Stimulated activated effector memory CD8-positive, alpha-beta T cell treated with anti-CD3 and anti-CD28 coated beads, Interleukin-12 subunit alpha, Interleukin-12 subunit beta, amount 100 ng/mL, for 72 hours (primary cell): ENCODE data around the gene LEFTY1.
A peak's percentile ranks its signal among the peaks of the same experiment; 100 is the strongest.
"Not testable (repeated sequence)": the region's sequence is repeated elsewhere in the genome, so short reads cannot be mapped to it uniquely, and the experiment has no call there.

Source experiments
- ATAC-seq: fragments of 150-1000 bp; cut with Tn5 transposase; 2 replicates; pipeline ENCODE4 v1.10.0; 2021
- DNase-seq, 2 donors: peaks; one replicate each; pipeline ENCODE4 v3.0.0; 2021 to 2022; ENCODE audit warnings: low spot score in 2 of 2
- H3K27ac Mint-ChIP-seq: one replicate; pipeline ENCODE4 v1.8.0; 2022; ENCODE audit warnings: mild to moderate bottlenecking, mixed read lengths
- H3K36me3 Mint-ChIP-seq: one replicate; pipeline ENCODE4 v1.8.0; 2022; ENCODE audit warnings: mild to moderate bottlenecking, mixed read lengths
- H3K4me1 Mint-ChIP-seq: one replicate; pipeline ENCODE4 v1.8.0; 2022; ENCODE audit warnings: mixed read lengths
- H3K4me3 Mint-ChIP-seq: one replicate; pipeline ENCODE4 v1.8.0; 2022; ENCODE audit warnings: mild to moderate bottlenecking, mixed read lengths
- H3K9me3 Mint-ChIP-seq: one replicate; pipeline ENCODE4 v1.8.0; 2022; ENCODE audit warnings: mixed read lengths

Gene LEFTY1

GRCh38 chr1:225899044-225899925, 10.3 kb upstream of the LEFTY1 start:
- H3K27ac Mint-ChIP-seq = peak overlapping the region; percentile 87
- H3K9me3 Mint-ChIP-seq = no peaks in the 10 kb centered on the region
- no peak for DNase-seq
- H3K36me3 Mint-ChIP-seq = peaks cover 13% of the 10 kb centered on the region
- ATAC-seq = no peak
- H3K4me3 Mint-ChIP-seq = peak overlapping the region; percentile 10
- H3K4me1 Mint-ChIP-seq = peaks cover 43% of the 10 kb centered on the region

- Mint-ChIP-seq H3K27ac (peak overlapping the region; percentile 87), H3K36me3 (peaks cover 13% of the 10 kb centered on the region), H3K9me3 (no peaks in the 10 kb centered on the region), H3K4me1 (peaks cover 43% of the 10 kb centered on the region), H3K4me3 (peak overlapping the region; percentile 59)
- no peak for DNase-seq
- ATAC-seq = no peak
Observed at GRCh38 chr1:225897595-225898514, 8.9 kb upstream of the LEFTY1 start.

GRCh38 chr1:225896937-225897549, 8.1 kb upstream of the LEFTY1 start:
- ATAC-seq (peak; percentile 100), DNase-seq (peak; percentile 54 to 81)
- Mint-ChIP-seq H3K36me3 (peaks cover 13% of the 10 kb centered on the region), H3K27ac (peak overlapping the region; percentile 87), H3K4me1 (peaks cover 43% of the 10 kb centered on the region), H3K9me3 (no peaks in the 10 kb centered on the region), H3K4me3 (peak overlapping the region; percentile 59)

GRCh38 chr1:225896494-225896893, 7.5 kb upstream of the LEFTY1 start:
- H3K4me3 Mint-ChIP-seq = peak overlapping the region; percentile 59
- ATAC-seq (no peak), DNase-seq (no peak)
- H3K27ac Mint-ChIP-seq = peak overlapping the region; percentile 87
- H3K4me1 Mint-ChIP-seq = peaks cover 43% of the 10 kb centered on the region
- H3K36me3 Mint-ChIP-seq = peaks cover 13% of the 10 kb centered on the region
- no peaks in the 10 kb centered on the region for H3K9me3 Mint-ChIP-seq

GRCh38 chr1:225892307-225892706, 3.4 kb upstream of the LEFTY1 start:
- DNase-seq (no peak), ATAC-seq (no peak)
- Mint-ChIP-seq H3K36me3 (peaks cover 9% of the 10 kb centered on the region), H3K9me3 (no peaks in the 10 kb centered on the region), H3K4me3 (no peak overlapping the region), H3K4me1 (peaks cover 15% of the 10 kb centered on the region), H3K27ac (no peak overlapping the region)

- no peak for ATAC-seq
- Mint-ChIP-seq H3K4me1 (peaks cover 6% of the 10 kb centered on the region), H3K4me3 (no peak overlapping the region), H3K27ac (no peak overlapping the region), H3K9me3 (no peaks in the 10 kb centered on the region), H3K36me3 (peaks cover 1% of the 10 kb centered on the region)
- no peak for DNase-seq
Observed at GRCh38 chr1:225891229-225891972, 2.5 kb upstream of the LEFTY1 start.

- no peak for ATAC-seq
- DNase-seq = no peak
- Mint-ChIP-seq H3K27ac (peak overlapping the region; percentile 52), H3K4me3 (no peak overlapping the region), H3K4me1 (no peaks in the 10 kb centered on the region), H3K9me3 (no peaks in the 10 kb centered on the region), H3K36me3 (no peaks in the 10 kb centered on the region)
Observed at GRCh38 chr1:225890346-225891228, 1.6 kb upstream of the LEFTY1 start.

GRCh38 chr1:225889743-225890142, 797 bp upstream of the LEFTY1 start:
- H3K27ac Mint-ChIP-seq = peak overlapping the region; percentile 52
- H3K4me3 Mint-ChIP-seq = no peak overlapping the region
- H3K36me3 Mint-ChIP-seq = no peaks in the 10 kb centered on the region
- no peak for ATAC-seq
- no peaks in the 10 kb centered on the region for H3K4me1 Mint-ChIP-seq
- H3K9me3 Mint-ChIP-seq = no peaks in the 10 kb centered on the region
- no peak for DNase-seq

- Mint-ChIP-seq H3K4me1 (peaks cover 7% of the 10 kb centered on the region), H3K9me3 (no peaks in the 10 kb centered on the region), H3K27ac (no peak overlapping the region), H3K36me3 (no peaks in the 10 kb centered on the region), H3K4me3 (no peak overlapping the region)
- ATAC-seq = peak; percentile 25
- no peak for DNase-seq
Observed at GRCh38 chr1:225888289-225888897, 553 bp downstream of the LEFTY1 start.

- H3K4me3 Mint-ChIP-seq, ATAC-seq, H3K9me3 Mint-ChIP-seq, DNase-seq, H3K36me3 Mint-ChIP-seq, H3K27ac Mint-ChIP-seq: not testable (repeated sequence)
- H3K4me1 Mint-ChIP-seq = peaks cover 12% of the 10 kb centered on the region
Observed at GRCh38 chr1:225887554-225888288, 1.2 kb downstream of the LEFTY1 start.

GRCh38 chr1:225887030-225887314, 2.0 kb downstream of the LEFTY1 start:
- Mint-ChIP-seq H3K36me3 (peaks cover under 1% of the 10 kb centered on the region), H3K4me1 (peaks cover 12% of the 10 kb centered on the region), H3K27ac (no peak overlapping the region), H3K4me3 (no peak overlapping the region), H3K9me3 (no peaks in the 10 kb centered on the region)
- ATAC-seq (no peak), DNase-seq (no peak)

GRCh38 chr1:225886159-225887029, 2.6 kb downstream of the LEFTY1 start:
- Mint-ChIP-seq H3K4me1 (peaks cover 13% of the 10 kb centered on the region), H3K4me3 (no peak overlapping the region), H3K9me3 (no peaks in the 10 kb centered on the region), H3K27ac (no peak overlapping the region), H3K36me3 (peaks cover 5% of the 10 kb centered on the region)
- ATAC-seq = no peak
- DNase-seq = no peak
